Neural progenitor cell (in vitro differentiated cells): ENCODE data around the gene SURF1.
"Not testable (repeated sequence)": the region's sequence is repeated elsewhere in the genome, so short reads cannot be mapped to it uniquely, and the experiment has no call there.

Experiments
- EZH2phosphoT487 ChIP-seq: fragments of 200-600 bp; sonication (generic); IDR thresholded peaks from 2 replicates; pipeline ENCODE4 v1.6.1; 2017; ENCODE audit warnings: antibody characterized with exemption
- TF ChIP-seq, protein P1 (sequence below): fragments of 200-600 bp; sonication (generic); IDR thresholded peaks from 2 replicates; pipeline ENCODE4 v1.5.1; 2017; ENCODE audit warnings: antibody characterized with exemption, mild to moderate bottlenecking

DNA sequence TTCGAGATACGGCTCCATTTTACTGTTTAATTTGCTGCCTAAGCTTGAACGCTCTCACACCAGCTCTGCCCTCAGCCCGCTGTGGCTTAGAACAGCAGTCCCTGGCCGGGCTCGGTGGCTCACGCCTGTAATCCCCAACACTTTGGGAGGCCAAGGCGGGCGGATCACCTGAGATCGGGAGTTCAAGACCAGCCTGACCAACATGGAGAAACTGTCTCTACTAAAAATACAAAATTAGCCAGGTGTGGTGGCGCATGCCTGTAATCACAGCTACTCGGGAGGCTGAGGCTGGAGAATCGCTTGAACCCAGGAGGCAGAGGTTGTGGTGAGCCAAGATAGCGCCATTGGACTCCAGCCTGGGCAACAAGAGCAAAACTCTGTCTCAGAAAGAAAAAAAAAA lies 21.0 kb upstream of the SURF1 start:
- TF ChIP-seq, protein P1, sequence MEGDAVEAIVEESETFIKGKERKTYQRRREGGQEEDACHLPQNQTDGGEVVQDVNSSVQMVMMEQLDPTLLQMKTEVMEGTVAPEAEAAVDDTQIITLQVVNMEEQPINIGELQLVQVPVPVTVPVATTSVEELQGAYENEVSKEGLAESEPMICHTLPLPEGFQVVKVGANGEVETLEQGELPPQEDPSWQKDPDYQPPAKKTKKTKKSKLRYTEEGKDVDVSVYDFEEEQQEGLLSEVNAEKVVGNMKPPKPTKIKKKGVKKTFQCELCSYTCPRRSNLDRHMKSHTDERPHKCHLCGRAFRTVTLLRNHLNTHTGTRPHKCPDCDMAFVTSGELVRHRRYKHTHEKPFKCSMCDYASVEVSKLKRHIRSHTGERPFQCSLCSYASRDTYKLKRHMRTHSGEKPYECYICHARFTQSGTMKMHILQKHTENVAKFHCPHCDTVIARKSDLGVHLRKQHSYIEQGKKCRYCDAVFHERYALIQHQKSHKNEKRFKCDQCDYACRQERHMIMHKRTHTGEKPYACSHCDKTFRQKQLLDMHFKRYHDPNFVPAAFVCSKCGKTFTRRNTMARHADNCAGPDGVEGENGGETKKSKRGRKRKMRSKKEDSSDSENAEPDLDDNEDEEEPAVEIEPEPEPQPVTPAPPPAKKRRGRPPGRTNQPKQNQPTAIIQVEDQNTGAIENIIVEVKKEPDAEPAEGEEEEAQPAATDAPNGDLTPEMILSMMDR, result not testable (repeated sequence)
- not testable (repeated sequence) for TF ChIP-seq EZH2phosphoT487
